ENCODE results near the gene MPP7.

- TF ChIP-seq, protein P1, sequence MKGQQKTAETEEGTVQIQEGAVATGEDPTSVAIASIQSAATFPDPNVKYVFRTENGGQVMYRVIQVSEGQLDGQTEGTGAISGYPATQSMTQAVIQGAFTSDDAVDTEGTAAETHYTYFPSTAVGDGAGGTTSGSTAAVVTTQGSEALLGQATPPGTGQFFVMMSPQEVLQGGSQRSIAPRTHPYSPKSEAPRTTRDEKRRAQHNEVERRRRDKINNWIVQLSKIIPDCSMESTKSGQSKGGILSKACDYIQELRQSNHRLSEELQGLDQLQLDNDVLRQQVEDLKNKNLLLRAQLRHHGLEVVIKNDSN (IDR thresholded peaks at IDR 0.05): no peak
- TF ChIP-seq, protein P2, sequence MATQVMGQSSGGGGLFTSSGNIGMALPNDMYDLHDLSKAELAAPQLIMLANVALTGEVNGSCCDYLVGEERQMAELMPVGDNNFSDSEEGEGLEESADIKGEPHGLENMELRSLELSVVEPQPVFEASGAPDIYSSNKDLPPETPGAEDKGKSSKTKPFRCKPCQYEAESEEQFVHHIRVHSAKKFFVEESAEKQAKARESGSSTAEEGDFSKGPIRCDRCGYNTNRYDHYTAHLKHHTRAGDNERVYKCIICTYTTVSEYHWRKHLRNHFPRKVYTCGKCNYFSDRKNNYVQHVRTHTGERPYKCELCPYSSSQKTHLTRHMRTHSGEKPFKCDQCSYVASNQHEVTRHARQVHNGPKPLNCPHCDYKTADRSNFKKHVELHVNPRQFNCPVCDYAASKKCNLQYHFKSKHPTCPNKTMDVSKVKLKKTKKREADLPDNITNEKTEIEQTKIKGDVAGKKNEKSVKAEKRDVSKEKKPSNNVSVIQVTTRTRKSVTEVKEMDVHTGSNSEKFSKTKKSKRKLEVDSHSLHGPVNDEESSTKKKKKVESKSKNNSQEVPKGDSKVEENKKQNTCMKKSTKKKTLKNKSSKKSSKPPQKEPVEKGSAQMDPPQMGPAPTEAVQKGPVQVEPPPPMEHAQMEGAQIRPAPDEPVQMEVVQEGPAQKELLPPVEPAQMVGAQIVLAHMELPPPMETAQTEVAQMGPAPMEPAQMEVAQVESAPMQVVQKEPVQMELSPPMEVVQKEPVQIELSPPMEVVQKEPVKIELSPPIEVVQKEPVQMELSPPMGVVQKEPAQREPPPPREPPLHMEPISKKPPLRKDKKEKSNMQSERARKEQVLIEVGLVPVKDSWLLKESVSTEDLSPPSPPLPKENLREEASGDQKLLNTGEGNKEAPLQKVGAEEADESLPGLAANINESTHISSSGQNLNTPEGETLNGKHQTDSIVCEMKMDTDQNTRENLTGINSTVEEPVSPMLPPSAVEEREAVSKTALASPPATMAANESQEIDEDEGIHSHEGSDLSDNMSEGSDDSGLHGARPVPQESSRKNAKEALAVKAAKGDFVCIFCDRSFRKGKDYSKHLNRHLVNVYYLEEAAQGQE (IDR thresholded peaks at IDR 0.05; ENCODE audit: low read depth): no peak
- TF ChIP-seq YY1 (IDR thresholded peaks at IDR 0.05; ENCODE audit: low read depth): no peak
Observed at GRCh38 chr10:28305553-28305952, 2.7 kb upstream of the MPP7 start.

Data from Ishikawa (cell line).